ENCODE data around the gene CDKN1A. TPM values are rescaled to one million over a fixed set of nuclear protein-coding genes. Genes with fewer than 3 reads are reported as not detected.
A peak's percentile ranks its signal among the peaks of the same experiment; 100 is the strongest.

The CDKN1A gene
- total and polyA plus RNA-seq, 9 of the 15 experiments (the other 6 are each of a cell fraction or from before 2014, with no cell fraction given) = 0.25 to 8.1 (median 5.1) TPM

DNA sequence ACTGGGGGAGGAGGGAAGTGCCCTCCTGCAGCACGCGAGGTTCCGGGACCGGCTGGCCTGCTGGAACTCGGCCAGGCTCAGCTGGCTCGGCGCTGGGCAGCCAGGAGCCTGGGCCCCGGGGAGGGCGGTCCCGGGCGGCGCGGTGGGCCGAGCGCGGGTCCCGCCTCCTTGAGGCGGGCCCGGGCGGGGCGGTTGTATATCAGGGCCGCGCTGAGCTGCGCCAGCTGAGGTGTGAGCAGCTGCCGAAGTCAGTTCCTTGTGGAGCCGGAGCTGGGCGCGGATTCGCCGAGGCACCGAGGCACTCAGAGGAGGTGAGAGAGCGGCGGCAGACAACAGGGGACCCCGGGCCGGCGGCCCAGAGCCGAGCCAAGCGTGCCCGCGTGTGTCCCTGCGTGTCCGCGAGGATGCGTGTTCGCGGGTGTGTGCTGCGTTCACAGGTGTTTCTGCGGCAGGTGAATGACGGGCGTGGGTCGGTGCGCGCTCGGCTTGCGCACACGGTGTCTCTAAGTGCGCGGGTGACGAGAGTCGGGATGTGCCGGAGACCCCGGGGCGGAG lies at the start of gene CDKN1A (continued):
- TF ChIP-seq, protein P1, sequence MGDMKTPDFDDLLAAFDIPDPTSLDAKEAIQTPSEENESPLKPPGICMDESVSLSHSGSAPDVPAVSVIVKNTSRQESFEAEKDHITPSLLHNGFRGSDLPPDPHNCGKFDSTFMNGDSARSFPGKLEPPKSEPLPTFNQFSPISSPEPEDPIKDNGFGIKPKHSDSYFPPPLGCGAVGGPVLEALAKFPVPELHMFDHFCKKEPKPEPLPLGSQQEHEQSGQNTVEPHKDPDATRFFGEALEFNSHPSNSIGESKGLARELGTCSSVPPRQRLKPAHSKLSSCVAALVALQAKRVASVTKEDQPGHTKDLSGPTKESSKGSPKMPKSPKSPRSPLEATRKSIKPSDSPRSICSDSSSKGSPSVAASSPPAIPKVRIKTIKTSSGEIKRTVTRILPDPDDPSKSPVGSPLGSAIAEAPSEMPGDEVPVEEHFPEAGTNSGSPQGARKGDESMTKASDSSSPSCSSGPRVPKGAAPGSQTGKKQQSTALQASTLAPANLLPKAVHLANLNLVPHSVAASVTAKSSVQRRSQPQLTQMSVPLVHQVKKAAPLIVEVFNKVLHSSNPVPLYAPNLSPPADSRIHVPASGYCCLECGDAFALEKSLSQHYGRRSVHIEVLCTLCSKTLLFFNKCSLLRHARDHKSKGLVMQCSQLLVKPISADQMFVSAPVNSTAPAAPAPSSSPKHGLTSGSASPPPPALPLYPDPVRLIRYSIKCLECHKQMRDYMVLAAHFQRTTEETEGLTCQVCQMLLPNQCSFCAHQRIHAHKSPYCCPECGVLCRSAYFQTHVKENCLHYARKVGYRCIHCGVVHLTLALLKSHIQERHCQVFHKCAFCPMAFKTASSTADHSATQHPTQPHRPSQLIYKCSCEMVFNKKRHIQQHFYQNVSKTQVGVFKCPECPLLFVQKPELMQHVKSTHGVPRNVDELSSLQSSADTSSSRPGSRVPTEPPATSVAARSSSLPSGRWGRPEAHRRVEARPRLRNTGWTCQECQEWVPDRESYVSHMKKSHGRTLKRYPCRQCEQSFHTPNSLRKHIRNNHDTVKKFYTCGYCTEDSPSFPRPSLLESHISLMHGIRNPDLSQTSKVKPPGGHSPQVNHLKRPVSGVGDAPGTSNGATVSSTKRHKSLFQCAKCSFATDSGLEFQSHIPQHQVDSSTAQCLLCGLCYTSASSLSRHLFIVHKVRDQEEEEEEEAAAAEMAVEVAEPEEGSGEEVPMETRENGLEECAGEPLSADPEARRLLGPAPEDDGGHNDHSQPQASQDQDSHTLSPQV (IDR thresholded peaks at IDR 0.05) = no peak
- TF ChIP-seq JUN (IDR thresholded peaks at IDR 0.05; ENCODE audit: borderline replicate concordance, low read depth, low read length) (no peak), JUN (CRISPR knock-in tag; IDR thresholded peaks at IDR 0.05; ENCODE audit: borderline replicate concordance) (0 out of 2 replicates have a peak, but pooled peaks have one; percentile 52), KDM5B (IDR thresholded peaks at IDR 0.05; ENCODE audit: insufficient replicate concordance, low read depth, low read length) (peak; percentile 85), MTA2 (IDR thresholded peaks at IDR 0.05; ENCODE audit: low read depth) (peak; percentile 38; the same call in 1 of the 2 replicates), ZNF121 (CRISPR knock-in tag; conservative IDR thresholded peaks at IDR 0.05) (no peak), ERF (CRISPR knock-in tag; IDR thresholded peaks at IDR 0.05) (0 out of 2 replicates have a peak, but pooled peaks have one; percentile 25), FOS (IDR thresholded peaks at IDR 0.05; ENCODE audit: extremely low read depth, insufficient read length) (no peak), FOXJ3 (CRISPR knock-in tag; IDR thresholded peaks at IDR 0.05) (no peak), SIRT6 (IDR thresholded peaks at IDR 0.05; ENCODE audit: low read depth, low read length) (no peak), TARDBP (IDR thresholded peaks at IDR 0.05) (peak; percentile 89; the same call in 1 of the 2 replicates), HMGN3 (IDR thresholded peaks at IDR 0.05; ENCODE audit: borderline replicate concordance, extremely low read depth, insufficient read length, low read depth, low read length) (peak; percentile 92), BHLHE40 (IDR thresholded peaks at IDR 0.05; ENCODE audit: low read length) (peak; percentile 87)
- TF ChIP-seq, protein P2, sequence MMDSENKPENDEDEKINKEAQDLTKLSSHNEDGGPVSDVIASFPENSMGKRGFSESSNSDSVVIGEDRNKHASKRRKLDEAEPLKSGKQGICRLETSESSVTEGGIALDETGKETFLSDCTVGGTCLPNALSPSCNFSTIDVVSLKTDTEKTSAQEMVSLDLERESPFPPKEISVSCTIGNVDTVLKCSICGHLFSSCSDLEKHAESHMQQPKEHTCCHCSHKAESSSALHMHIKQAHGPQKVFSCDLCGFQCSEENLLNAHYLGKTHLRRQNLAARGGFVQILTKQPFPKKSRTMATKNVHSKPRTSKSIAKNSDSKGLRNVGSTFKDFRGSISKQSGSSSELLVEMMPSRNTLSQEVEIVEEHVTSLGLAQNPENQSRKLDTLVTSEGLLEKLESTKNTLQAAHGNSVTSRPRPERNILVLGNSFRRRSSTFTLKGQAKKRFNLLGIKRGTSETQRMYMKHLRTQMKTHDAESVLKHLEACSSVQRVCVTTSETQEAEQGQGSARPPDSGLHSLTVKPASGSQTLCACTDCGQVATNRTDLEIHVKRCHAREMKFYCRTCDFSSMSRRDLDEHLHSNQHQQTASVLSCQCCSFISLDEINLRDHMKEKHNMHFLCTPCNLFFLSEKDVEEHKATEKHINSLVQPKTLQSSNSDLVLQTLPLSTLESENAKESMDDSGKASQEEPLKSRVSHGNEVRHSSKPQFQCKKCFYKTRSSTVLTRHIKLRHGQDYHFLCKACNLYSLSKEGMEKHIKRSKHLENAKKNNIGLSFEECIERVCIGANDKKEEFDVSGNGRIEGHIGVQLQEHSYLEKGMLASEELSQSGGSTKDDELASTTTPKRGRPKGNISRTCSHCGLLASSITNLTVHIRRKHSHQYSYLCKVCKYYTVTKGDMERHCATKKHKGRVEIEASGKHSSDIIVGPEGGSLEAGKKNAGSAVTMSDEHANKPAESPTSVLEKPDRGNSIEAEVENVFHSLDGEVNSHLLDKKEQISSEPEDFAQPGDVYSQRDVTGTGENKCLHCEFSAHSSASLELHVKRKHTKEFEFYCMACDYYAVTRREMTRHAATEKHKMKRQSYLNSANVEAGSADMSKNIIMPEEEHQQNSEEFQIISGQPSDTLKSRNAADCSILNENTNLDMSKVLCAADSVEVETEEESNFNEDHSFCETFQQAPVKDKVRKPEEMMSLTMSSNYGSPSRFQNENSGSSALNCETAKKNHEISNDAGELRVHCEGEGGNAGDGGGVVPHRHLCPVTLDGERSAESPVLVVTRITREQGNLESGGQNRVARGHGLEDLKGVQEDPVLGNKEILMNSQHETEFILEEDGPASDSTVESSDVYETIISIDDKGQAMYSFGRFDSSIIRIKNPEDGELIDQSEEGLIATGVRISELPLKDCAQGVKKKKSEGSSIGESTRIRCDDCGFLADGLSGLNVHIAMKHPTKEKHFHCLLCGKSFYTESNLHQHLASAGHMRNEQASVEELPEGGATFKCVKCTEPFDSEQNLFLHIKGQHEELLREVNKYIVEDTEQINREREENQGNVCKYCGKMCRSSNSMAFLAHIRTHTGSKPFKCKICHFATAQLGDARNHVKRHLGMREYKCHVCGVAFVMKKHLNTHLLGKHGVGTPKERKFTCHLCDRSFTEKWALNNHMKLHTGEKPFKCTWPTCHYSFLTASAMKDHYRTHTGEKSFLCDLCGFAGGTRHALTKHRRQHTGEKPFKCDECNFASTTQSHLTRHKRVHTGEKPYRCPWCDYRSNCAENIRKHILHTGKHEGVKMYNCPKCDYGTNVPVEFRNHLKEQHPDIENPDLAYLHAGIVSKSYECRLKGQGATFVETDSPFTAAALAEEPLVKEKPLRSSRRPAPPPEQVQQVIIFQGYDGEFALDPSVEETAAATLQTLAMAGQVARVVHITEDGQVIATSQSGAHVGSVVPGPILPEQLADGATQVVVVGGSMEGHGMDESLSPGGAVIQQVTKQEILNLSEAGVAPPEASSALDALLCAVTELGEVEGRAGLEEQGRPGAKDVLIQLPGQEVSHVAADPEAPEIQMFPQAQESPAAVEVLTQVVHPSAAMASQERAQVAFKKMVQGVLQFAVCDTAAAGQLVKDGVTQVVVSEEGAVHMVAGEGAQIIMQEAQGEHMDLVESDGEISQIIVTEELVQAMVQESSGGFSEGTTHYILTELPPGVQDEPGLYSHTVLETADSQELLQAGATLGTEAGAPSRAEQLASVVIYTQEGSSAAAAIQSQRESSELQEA (IDR thresholded peaks at IDR 0.05; ENCODE audit: low read depth) = no peak

Data from K562 (cell line).